Osteocyte (in vitro differentiated cells): Measurements from ENCODE around the gene DNMT1. TPM values are rescaled to one million over a fixed set of nuclear protein-coding genes. Genes with fewer than 3 reads are reported as not detected.

ENCODE experiments used
- DNase-seq: peaks from one replicate; pipeline ENCODE4 v3.0.0; 2021; ENCODE audit warnings: mixed read lengths; ENCODE audit not compliant: unreplicated experiment; ENCODE audit errors: extremely low spot score
- H3K27ac Mint-ChIP-seq: one replicate; pipeline ENCODE4 v1.8.0; 2021; ENCODE audit warnings: mild to moderate bottlenecking, mixed read lengths; ENCODE audit not compliant: unreplicated experiment
- H3K27me3 Mint-ChIP-seq: one replicate; pipeline ENCODE4 v1.8.0; 2021; ENCODE audit warnings: mixed read lengths; ENCODE audit not compliant: unreplicated experiment
- H3K36me3 Mint-ChIP-seq: one replicate; pipeline ENCODE4 v1.8.0; 2021; ENCODE audit warnings: mixed read lengths; ENCODE audit not compliant: unreplicated experiment
- H3K4me1 Mint-ChIP-seq: one replicate; pipeline ENCODE4 v1.8.0; 2021; ENCODE audit warnings: mixed read lengths; ENCODE audit not compliant: unreplicated experiment
- H3K4me3 Mint-ChIP-seq: one replicate; pipeline ENCODE4 v1.8.0; 2021; ENCODE audit warnings: mild to moderate bottlenecking, moderate library complexity, mixed read lengths; ENCODE audit not compliant: unreplicated experiment
- H3K9me3 Mint-ChIP-seq: one replicate; pipeline ENCODE4 v1.8.0; 2021; ENCODE audit warnings: mixed read lengths; ENCODE audit not compliant: unreplicated experiment
- total RNA-seq: library from RNA; stranded (reverse); gene quantifications from 2 replicates; pipeline ENCODE4 v1.2.1, GENCODE V29; 2021
- TF ChIP-seq, protein P1 (sequence below): fragments of 200-600 bp; sonication (generic); IDR thresholded peaks from 2 replicates; pipeline ENCODE4 v1.5.0; 2021; ENCODE audit warnings: antibody characterized with exemption, mild to moderate bottlenecking, moderate library complexity

Gene DNMT1
- total RNA-seq, 1 donor from 2014 or later, result 82.3 TPM

DNA sequence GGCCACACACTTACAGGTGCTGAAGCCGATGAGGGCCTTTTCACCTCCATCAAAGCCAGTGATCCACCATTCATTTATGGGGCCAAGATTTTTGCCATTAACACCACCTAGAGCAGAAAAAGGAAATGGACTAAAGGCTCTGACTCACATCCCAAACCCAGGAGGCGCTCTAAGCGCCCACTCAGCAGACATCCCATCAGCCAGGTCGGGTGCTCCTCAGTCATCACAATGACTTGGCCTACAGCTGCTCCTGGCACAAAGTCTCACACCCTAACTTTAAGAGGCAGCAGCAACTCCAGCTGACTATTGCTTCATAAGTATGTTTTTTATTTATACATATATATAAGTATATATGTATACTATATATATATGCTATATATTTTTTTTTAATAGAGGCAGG is 38.9 kb downstream of the DNMT1 start:
- H3K9me3 Mint-ChIP-seq, result no peaks in the 10 kb centered on the region
- no peak overlapping the region for H3K4me3 Mint-ChIP-seq
- H3K36me3 Mint-ChIP-seq, result peaks cover 36% of the 10 kb centered on the region
- no peak for DNase-seq
- no peaks in the 10 kb centered on the region for H3K27me3 Mint-ChIP-seq
- no peak overlapping the region for H3K27ac Mint-ChIP-seq
- TF ChIP-seq, protein P1, sequence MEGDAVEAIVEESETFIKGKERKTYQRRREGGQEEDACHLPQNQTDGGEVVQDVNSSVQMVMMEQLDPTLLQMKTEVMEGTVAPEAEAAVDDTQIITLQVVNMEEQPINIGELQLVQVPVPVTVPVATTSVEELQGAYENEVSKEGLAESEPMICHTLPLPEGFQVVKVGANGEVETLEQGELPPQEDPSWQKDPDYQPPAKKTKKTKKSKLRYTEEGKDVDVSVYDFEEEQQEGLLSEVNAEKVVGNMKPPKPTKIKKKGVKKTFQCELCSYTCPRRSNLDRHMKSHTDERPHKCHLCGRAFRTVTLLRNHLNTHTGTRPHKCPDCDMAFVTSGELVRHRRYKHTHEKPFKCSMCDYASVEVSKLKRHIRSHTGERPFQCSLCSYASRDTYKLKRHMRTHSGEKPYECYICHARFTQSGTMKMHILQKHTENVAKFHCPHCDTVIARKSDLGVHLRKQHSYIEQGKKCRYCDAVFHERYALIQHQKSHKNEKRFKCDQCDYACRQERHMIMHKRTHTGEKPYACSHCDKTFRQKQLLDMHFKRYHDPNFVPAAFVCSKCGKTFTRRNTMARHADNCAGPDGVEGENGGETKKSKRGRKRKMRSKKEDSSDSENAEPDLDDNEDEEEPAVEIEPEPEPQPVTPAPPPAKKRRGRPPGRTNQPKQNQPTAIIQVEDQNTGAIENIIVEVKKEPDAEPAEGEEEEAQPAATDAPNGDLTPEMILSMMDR, result no peak
- no peaks in the 10 kb centered on the region for H3K4me1 Mint-ChIP-seq

DNA sequence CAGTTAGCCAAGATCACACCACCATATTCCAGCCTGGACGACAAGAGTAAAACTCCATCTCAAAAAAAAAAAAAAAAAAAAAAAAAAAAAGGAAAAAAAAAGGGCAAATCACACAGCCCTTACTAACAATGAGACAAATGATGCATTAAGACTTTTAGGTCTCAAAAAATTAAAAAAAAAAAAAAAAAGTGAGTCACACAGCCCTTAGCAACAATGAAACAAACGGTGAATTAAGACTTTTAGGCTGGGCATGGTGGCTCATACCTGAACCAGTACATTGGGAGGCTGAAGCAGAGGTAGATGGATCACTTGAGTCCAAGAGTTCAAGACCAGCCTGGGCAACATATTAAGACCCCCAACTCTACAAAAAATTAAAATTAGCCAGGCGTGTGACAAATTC is 42.7 kb downstream of the DNMT1 start:
- TF ChIP-seq, protein P1, result no peak
- DNase-seq, result no peak
- H3K27me3 Mint-ChIP-seq, result no peaks in the 10 kb centered on the region
- no peak overlapping the region for H3K4me3 Mint-ChIP-seq
- peaks cover 32% of the 10 kb centered on the region for H3K36me3 Mint-ChIP-seq
- H3K9me3 Mint-ChIP-seq, result no peaks in the 10 kb centered on the region
- H3K4me1 Mint-ChIP-seq, result no peaks in the 10 kb centered on the region
- H3K27ac Mint-ChIP-seq, result no peak overlapping the region

DNA sequence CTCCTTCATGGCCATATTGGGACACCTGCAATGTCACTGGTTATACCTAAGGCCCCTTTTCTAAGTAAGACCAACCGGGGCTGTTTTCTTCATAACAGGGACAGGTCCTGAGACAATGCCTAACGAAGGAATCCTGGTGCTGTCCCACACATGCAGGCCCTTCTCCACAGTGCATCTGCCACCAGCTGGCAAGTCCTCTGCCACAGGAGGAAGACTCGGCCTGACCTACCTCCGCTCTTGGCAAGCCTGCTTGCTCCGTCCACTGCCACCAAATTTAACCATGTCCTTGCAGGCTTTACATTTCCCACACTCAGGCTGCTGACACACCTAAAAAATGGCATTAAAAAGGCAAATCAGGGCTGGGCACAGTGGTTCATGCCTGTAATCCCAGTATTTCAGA is 43.2 kb downstream of the DNMT1 start:
- Mint-ChIP-seq H3K4me3 (no peak overlapping the region), H3K27me3 (no peaks in the 10 kb centered on the region), H3K9me3 (no peaks in the 10 kb centered on the region), H3K4me1 (no peaks in the 10 kb centered on the region), H3K36me3 (peaks cover 33% of the 10 kb centered on the region), H3K27ac (no peak overlapping the region)
- DNase-seq, result no peak
- TF ChIP-seq, protein P1, result no peak

DNA sequence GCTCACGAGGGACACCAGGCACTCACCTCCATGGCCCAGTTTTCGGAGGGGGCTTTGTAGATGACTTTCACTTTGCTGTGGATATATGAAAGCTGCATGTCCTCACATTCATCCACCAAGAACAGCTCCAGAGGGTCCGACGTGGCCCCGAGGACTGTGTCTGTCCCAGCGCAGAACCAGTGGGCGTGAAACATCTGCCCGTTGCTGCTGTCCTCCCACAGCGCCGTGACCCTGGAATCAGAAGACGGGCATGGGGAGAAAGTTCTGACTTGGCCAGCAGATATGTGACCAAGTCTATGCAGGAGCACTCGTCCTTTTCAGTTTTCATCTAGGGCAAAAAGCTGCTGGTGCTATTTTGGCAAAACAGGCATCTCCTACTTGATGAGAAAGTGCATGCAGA is 45.3 kb downstream of the DNMT1 start:
- H3K27ac Mint-ChIP-seq, result no peak overlapping the region
- no peak overlapping the region for H3K4me3 Mint-ChIP-seq
- H3K9me3 Mint-ChIP-seq, result no peaks in the 10 kb centered on the region
- TF ChIP-seq, protein P1, result no peak
- no peaks in the 10 kb centered on the region for H3K4me1 Mint-ChIP-seq
- no peak for DNase-seq
- peaks cover 38% of the 10 kb centered on the region for H3K36me3 Mint-ChIP-seq
- H3K27me3 Mint-ChIP-seq, result no peaks in the 10 kb centered on the region

DNA sequence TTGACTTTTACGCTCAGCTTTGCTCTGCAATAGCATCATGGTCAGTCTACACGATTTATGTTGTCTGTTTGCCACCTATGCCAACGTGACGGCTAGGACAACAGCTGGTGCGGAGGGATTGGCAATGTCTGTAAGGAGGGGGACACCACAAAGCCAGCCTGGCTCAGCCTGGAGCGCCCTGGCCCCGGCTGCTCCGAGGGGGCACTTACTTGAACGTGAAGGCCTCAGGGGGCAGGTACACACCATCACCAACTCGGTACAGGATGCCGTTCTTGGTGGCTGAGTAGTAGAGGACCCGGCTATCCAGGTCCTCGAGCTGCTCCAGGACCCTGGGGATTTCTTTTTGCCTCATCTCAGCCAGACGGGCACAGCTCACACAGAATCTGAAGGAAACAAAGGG is 48.6 kb downstream of the DNMT1 start:
- no peak overlapping the region for H3K27ac Mint-ChIP-seq
- TF ChIP-seq, protein P1, result no peak
- no peak overlapping the region for H3K4me3 Mint-ChIP-seq
- no peaks in the 10 kb centered on the region for H3K4me1 Mint-ChIP-seq
- no peaks in the 10 kb centered on the region for H3K27me3 Mint-ChIP-seq
- H3K36me3 Mint-ChIP-seq, result peaks cover 38% of the 10 kb centered on the region
- no peaks in the 10 kb centered on the region for H3K9me3 Mint-ChIP-seq
- DNase-seq, result no peak
